Cardiac fibroblast (primary cell): ENCODE results near the gene LYZL6.
"Not testable (repeated sequence)": the region's sequence is repeated elsewhere in the genome, so short reads cannot be mapped to it uniquely, and the experiment has no call there.

Experiments used
- DNase-seq, 2 donors: peaks; one replicate each; pipeline versions ENCODE4 v3.0.0 to v3.0.0-alpha.2; 2010; ENCODE audit warnings: low read depth in 2 of 2
- H3K4me3 ChIP-seq, 2 donors: replicated peaks in 1 of 2; 1 replicate in 1 of 2; 2 replicates in 1 of 2; pipeline ENCODE4 v1.5.1; 2011; ENCODE audit warnings: low read depth in 2 of 2, low read length in 2 of 2, mild to moderate bottlenecking in 2 of 2, moderate library complexity in 1 of 2
- CTCF ChIP-seq: IDR thresholded peaks from one replicate; pipeline ENCODE4 v1.5.1; 2011; ENCODE audit warnings: low read depth, mild to moderate bottlenecking, low read length, inconsistent platforms

Gene LYZL6

GRCh38 chr17:35903451-35903850, 40.1 kb downstream of the LYZL6 start:
- H3K4me3 ChIP-seq: no peak overlapping the region
- no peak for TF ChIP-seq CTCF
- DNase-seq: no peak

GRCh38 chr17:35901631-35902175, 41.8 kb downstream of the LYZL6 start:
- H3K4me3 ChIP-seq: no peak overlapping the region
- no peak for TF ChIP-seq CTCF
- DNase-seq: peak in 1 of 2 donors; percentile 83

- H3K4me3 ChIP-seq: no peak overlapping the region
- peak; percentile 35 for DNase-seq
- no peak for TF ChIP-seq CTCF
These were observed 42.6 kb downstream of the LYZL6 start for GRCh38 chr17:35900708-35901480.

GRCh38 chr17:35900280-35900679, 43.2 kb downstream of the LYZL6 start:
- H3K4me3 ChIP-seq: no peak overlapping the region
- no peak for DNase-seq
- TF ChIP-seq CTCF: no peak

- H3K4me3 ChIP-seq: no peak overlapping the region
- no peak for TF ChIP-seq CTCF
- DNase-seq: no peak
These were observed 45.0 kb downstream of the LYZL6 start for GRCh38 chr17:35898283-35899070.

- DNase-seq: not testable (repeated sequence)
These were observed 45.7 kb downstream of the LYZL6 start for GRCh38 chr17:35897772-35898171.

More at GRCh38 chr17:35897772-35898171, 45.7 kb downstream of the LYZL6 start:
- not testable (repeated sequence) for H3K4me3 ChIP-seq
